HepG2 (cell line): Measurements from ENCODE around the gene SEMA3B. TPM values are rescaled to one million over a fixed set of nuclear protein-coding genes. Genes with fewer than 3 reads are reported as not detected.

ENCODE experiments used
- ARHGAP35 ChIP-seq: sonication (generic); formaldehyde crosslinking; IDR thresholded peaks from 2 replicates; pipeline ENCODE4 v1.9.0; 2022; ENCODE audit warnings: mild to moderate bottlenecking, inconsistent platforms, moderate library complexity, missing genetic modification reagents, borderline replicate concordance
- FOXA1 ChIP-seq, 2 experiments: fragments of 450-650 bp in 1 of 2; sonication (generic) in 1 of 2; formaldehyde crosslinking in 1 of 2; IDR thresholded peaks; 2 replicates each; pipeline versions ENCODE4 v1.4.0 to v1.6.1; 2016 to 2020; ENCODE audit warnings: missing genetic modification reagents in 1 of 2
- GABPB1 ChIP-seq: IDR thresholded peaks from 2 replicates; pipeline ENCODE4 v1.6.1; 2016; ENCODE audit warnings: mild to moderate bottlenecking, missing genetic modification reagents, moderate library complexity, missing compliant biosample characterization
- GATAD1 ChIP-seq: IDR thresholded peaks from 2 replicates; pipeline ENCODE4 v1.6.1; 2016; ENCODE audit warnings: missing genetic modification reagents, missing compliant biosample characterization
- HNRNPUL1 ChIP-seq: fragments of 200-400 bp; formaldehyde crosslinking; IDR thresholded peaks from 2 replicates; pipeline ENCODE4 v1.6.1; 2017; ENCODE audit warnings: low read depth, mild to moderate bottlenecking, low read length, moderate library complexity
- HOXA3 ChIP-seq: sonication (generic); formaldehyde crosslinking; IDR thresholded peaks from 2 replicates; pipeline ENCODE4 v1.5.0; 2020; ENCODE audit warnings: missing genetic modification reagents
- IRF1 ChIP-seq: sonication (generic); formaldehyde crosslinking; IDR thresholded peaks from 2 replicates; pipeline ENCODE4 v1.4.0; 2020; ENCODE audit warnings: low read depth, mild to moderate bottlenecking, missing genetic modification reagents
- ISL2 ChIP-seq: sonication (generic); formaldehyde crosslinking; IDR thresholded peaks from 2 replicates; pipeline ENCODE4 v1.5.0; 2020; ENCODE audit warnings: missing genetic modification reagents
- KDM3A ChIP-seq: IDR thresholded peaks from 2 replicates; pipeline ENCODE4 v1.6.1; 2018; ENCODE audit warnings: low read depth, missing compliant biosample characterization
- MED1 ChIP-seq: sonication (generic); formaldehyde crosslinking; IDR thresholded peaks from 2 replicates; pipeline ENCODE4 v1.4.0; 2020; ENCODE audit warnings: missing genetic modification reagents
- NCOA1 ChIP-seq: sonication (generic); formaldehyde crosslinking; IDR thresholded peaks from 2 replicates; pipeline ENCODE4 v1.9.0; 2021; ENCODE audit warnings: missing genetic modification reagents
- NFKB2 ChIP-seq: sonication (generic); formaldehyde crosslinking; IDR thresholded peaks from 2 replicates; pipeline ENCODE4 v1.4.0; 2020; ENCODE audit warnings: missing genetic modification reagents, borderline replicate concordance
- NFYC ChIP-seq: IDR thresholded peaks from 2 replicates; pipeline ENCODE4 v1.6.1; 2016; ENCODE audit warnings: missing genetic modification reagents, missing compliant biosample characterization
- PPARG ChIP-seq: conservative IDR thresholded peaks from 2 replicates; pipeline ENCODE4 v1.6.1; 2016; ENCODE audit warnings: missing biosample characterization, missing genetic modification reagents
- RXRB ChIP-seq: IDR thresholded peaks from 2 replicates; pipeline ENCODE4 v1.6.1; 2016; ENCODE audit warnings: borderline replicate concordance, missing genetic modification reagents, missing compliant biosample characterization
- SMAD3 ChIP-seq: sonication (generic); formaldehyde crosslinking; IDR thresholded peaks from 2 replicates; pipeline ENCODE4 v1.4.0; 2020; ENCODE audit warnings: missing genetic modification reagents
- SOX5 ChIP-seq: IDR thresholded peaks from 2 replicates; pipeline ENCODE4 v1.6.1; 2016; ENCODE audit warnings: borderline replicate concordance
- SP1 ChIP-seq, 2 experiments: fragments of 450-650 bp in 1 of 2; sonication (generic) in 1 of 2; formaldehyde crosslinking in 1 of 2; IDR thresholded peaks; 2 replicates each; pipeline versions ENCODE4 v1.4.0 to v1.6.1; 2016 to 2020; ENCODE audit warnings: missing genetic modification reagents in 1 of 2
- TOE1 ChIP-seq: sonication (generic); formaldehyde crosslinking; IDR thresholded peaks from 2 replicates; pipeline ENCODE4 v1.4.0; 2020; ENCODE audit warnings: mild to moderate bottlenecking, missing genetic modification reagents
- ZNF317 ChIP-seq: sonication (generic); formaldehyde crosslinking; IDR thresholded peaks from 2 replicates; pipeline ENCODE4 v1.5.0; 2020; ENCODE audit warnings: mild to moderate bottlenecking, missing genetic modification reagents
- ZNF362 ChIP-seq: sonication (generic); formaldehyde crosslinking; IDR thresholded peaks from 2 replicates; pipeline ENCODE4 v1.4.0; 2020; ENCODE audit warnings: missing genetic modification reagents, mild to moderate bottlenecking, borderline replicate concordance
- ZNF562 ChIP-seq: sonication (generic); formaldehyde crosslinking; IDR thresholded peaks from 2 replicates; pipeline ENCODE4 v1.8.0; 2022; ENCODE audit warnings: missing genetic modification reagents, borderline replicate concordance
- ZNF597 ChIP-seq: sonication (generic); formaldehyde crosslinking; IDR thresholded peaks from 2 replicates; pipeline ENCODE4 v1.5.0; 2020; ENCODE audit warnings: missing genetic modification reagents
- ZXDC ChIP-seq: sonication (generic); formaldehyde crosslinking; IDR thresholded peaks from 2 replicates; pipeline ENCODE4 v1.5.0; 2020; ENCODE audit warnings: mild to moderate bottlenecking, missing genetic modification reagents
- polyA plus RNA-seq, 8 experiments: library from polyadenylated mRNA; depleted of rRNA in 3 of 8; stranded (reverse) in 7 of 8; unstranded in 1 of 8; fragments of >200 nt; fragmentation: Illumina TruSeq in 4 of 8; extraction: Trizol in 4 of 8; gene quantifications; 2 replicates each; pipeline versions ENCODE4 v1.2.1 to v1.2.3, GENCODE V29; 2011 to 2016; ENCODE audit warnings: low read depth in 4 of 8, missing spikeins in 1 of 8, mixed read lengths in 1 of 8; ENCODE audit not compliant: insufficient read depth in 1 of 8
- total RNA-seq, 5 experiments: library from RNA; depleted of rRNA; stranded (reverse); fragments of >200 nt; fragmentation: Illumina TruSeq; extraction: Trizol; gene quantifications; 2 replicates each; pipeline ENCODE4 v1.2.3, GENCODE V29; 2016; ENCODE audit warnings: low read depth in 1 of 5

SEMA3B gene
- total and polyA plus RNA-seq, 2 of the 13 experiments (the other 11 are each of a cell fraction or from before 2014, with no cell fraction given), result 93.2 to 158 TPM

GRCh38 chr3:50324351-50325112 lies 55.6 kb downstream of the SEMA3B start (continued):
- TF ChIP-seq ZNF597 (CRISPR knock-in tag) (no peak), ZNF362 (CRISPR knock-in tag) (peak; percentile 47; the same call in 1 of the 2 replicates), SP1 (IDR thresholded peaks at IDR 0.05) (no peak), SP1 (CRISPR knock-in tag; IDR thresholded peaks at IDR 0.05) (peak; percentile 40; the same call in 1 of the 2 replicates), FOXA1 (IDR thresholded peaks at IDR 0.05) (no peak), FOXA1 (CRISPR knock-in tag; IDR thresholded peaks at IDR 0.05) (peak; percentile 13; the same call in 1 of the 2 replicates), TOE1 (CRISPR knock-in tag) (0 out of 2 replicates have a peak, but pooled peaks have one; percentile 50), HOXA3 (CRISPR knock-in tag) (peak; percentile 67), RXRB (CRISPR knock-in tag) (peak; percentile 58; the same call in 1 of the 2 replicates), NFKB2 (CRISPR knock-in tag) (peak; percentile 53; the same call in 1 of the 2 replicates), GABPB1 (CRISPR knock-in tag) (0 out of 2 replicates have a peak, but pooled peaks have one; percentile 15), HNRNPUL1 (no peak), SMAD3 (CRISPR knock-in tag) (peak; percentile 76), ZNF317 (CRISPR knock-in tag) (peak; percentile 62; the same call in 1 of the 2 replicates), GATAD1 (CRISPR knock-in tag) (peak; percentile 64; the same call in 1 of the 2 replicates), KDM3A (peak; percentile 76; the same call in 1 of the 2 replicates), ZXDC (peak; percentile 29; the same call in 1 of the 2 replicates), ISL2 (CRISPR knock-in tag) (peak; percentile 44; the same call in 1 of the 2 replicates), MED1 (CRISPR knock-in tag) (peak; percentile 62; the same call in 1 of the 2 replicates), SOX5 (peak; percentile 35; the same call in 1 of the 2 replicates), NCOA1 (peak; percentile 28; the same call in 1 of the 2 replicates), ZNF562 (no peak), IRF1 (0 out of 2 replicates have a peak, but pooled peaks have one; percentile 32), PPARG (CRISPR knock-in tag) (peak; percentile 47; the same call in 1 of the 2 replicates), ARHGAP35 (no peak), NFYC (no peak)
